NCI-H1694 (cell line): ENCODE measurements around the gene PPP2R3B.
"Not testable (repeated sequence)": the region's sequence is repeated elsewhere in the genome, so short reads cannot be mapped to it uniquely, and the experiment has no call there.

ENCODE experiments used
- DNase-seq: peaks from one replicate; lab custom pipeline; 2025; lab: John Stamatoyannopoulos, UW

PPP2R3B gene

GRCh38 chrX:402857-403256 lies 16.1 kb upstream of the PPP2R3B start:
- DNase-seq = no peak

- DNase-seq = no peak
These were observed 13.6 kb upstream of the PPP2R3B start for GRCh38 chrX:400258-400657.

GRCh38 chrX:397575-397974 lies 10.9 kb upstream of the PPP2R3B start:
- no peak for DNase-seq

GRCh38 chrX:394830-395229 lies 8.1 kb upstream of the PPP2R3B start:
- DNase-seq = no peak

GRCh38 chrX:392575-392846 lies 5.8 kb upstream of the PPP2R3B start:
- no peak for DNase-seq

GRCh38 chrX:391717-392574 lies 5.2 kb upstream of the PPP2R3B start:
- no peak for DNase-seq

- DNase-seq = no peak
These were observed 3.8 kb upstream of the PPP2R3B start for GRCh38 chrX:390459-390858.

GRCh38 chrX:389021-389441 lies 2.3 kb upstream of the PPP2R3B start:
- DNase-seq = no peak

GRCh38 chrX:387729-388128 lies 1.0 kb upstream of the PPP2R3B start:
- DNase-seq = no peak

- no peak for DNase-seq
These were observed 404 bp downstream of the PPP2R3B start for GRCh38 chrX:386239-386767.

- not testable (repeated sequence) for DNase-seq
These were observed 971 bp downstream of the PPP2R3B start for GRCh38 chrX:385736-386135.

- no peak for DNase-seq
These were observed 1.8 kb downstream of the PPP2R3B start for GRCh38 chrX:384861-385260.

- DNase-seq = no peak
These were observed 8.3 kb downstream of the PPP2R3B start for GRCh38 chrX:378443-378842.

- not testable (repeated sequence) for DNase-seq
These were observed 10.5 kb downstream of the PPP2R3B start for GRCh38 chrX:376206-376605.

- DNase-seq = no peak
These were observed 11.3 kb downstream of the PPP2R3B start for GRCh38 chrX:375181-376036.

- no peak for DNase-seq
These were observed 12.1 kb downstream of the PPP2R3B start for GRCh38 chrX:374596-374995.

GRCh38 chrX:373641-374471 lies 12.9 kb downstream of the PPP2R3B start:
- DNase-seq = no peak

- no peak for DNase-seq
These were observed 13.7 kb downstream of the PPP2R3B start for GRCh38 chrX:372856-373640.

GRCh38 chrX:371907-372306 lies 14.8 kb downstream of the PPP2R3B start:
- DNase-seq = no peak

- no peak for DNase-seq
These were observed 15.6 kb downstream of the PPP2R3B start for GRCh38 chrX:370963-371745.
